Endothelial cell (in vitro differentiated cells): ENCODE data around the gene TP63. TPM values are rescaled to one million over a fixed set of nuclear protein-coding genes. Genes with fewer than 3 reads are reported as not detected.

Experiments
- DNase-seq: peaks from one replicate; pipeline ENCODE4 v3.0.0; 2021; ENCODE audit warnings: low spot score
- H3K27ac Mint-ChIP-seq: one replicate; pipeline ENCODE4 v1.8.0; 2021; ENCODE audit warnings: mixed read lengths, inconsistent platforms; ENCODE audit not compliant: unreplicated experiment
- H3K27me3 Mint-ChIP-seq: one replicate; pipeline ENCODE4 v1.8.0; 2021; ENCODE audit warnings: mild to moderate bottlenecking, moderate library complexity, mixed read lengths, inconsistent platforms; ENCODE audit not compliant: unreplicated experiment
- H3K36me3 Mint-ChIP-seq: one replicate; pipeline ENCODE4 v1.8.0; 2021; ENCODE audit warnings: mild to moderate bottlenecking, low read depth, mixed read lengths, inconsistent platforms; ENCODE audit not compliant: unreplicated experiment
- H3K4me1 Mint-ChIP-seq: one replicate; pipeline ENCODE4 v1.8.0; 2021; ENCODE audit warnings: mild to moderate bottlenecking, mixed read lengths, inconsistent platforms; ENCODE audit not compliant: unreplicated experiment
- H3K4me3 Mint-ChIP-seq: one replicate; pipeline ENCODE4 v1.8.0; 2021; ENCODE audit warnings: mild to moderate bottlenecking, mixed read lengths, inconsistent platforms; ENCODE audit not compliant: unreplicated experiment
- H3K9me3 Mint-ChIP-seq: one replicate; pipeline ENCODE4 v1.8.0; 2021; ENCODE audit warnings: mixed read lengths, inconsistent platforms; ENCODE audit not compliant: unreplicated experiment
- CTCF ChIP-seq: fragments of 200-600 bp; sonication (generic); IDR thresholded peaks from one replicate; pipeline ENCODE4 v1.5.0; 2021; ENCODE audit warnings: antibody characterized with exemption; ENCODE audit not compliant: unreplicated experiment
- total RNA-seq: library from RNA; stranded (reverse); fragmentation: NEBNext Ultra II Directional; extraction: Animal tissue kit (Norgen Biotek cat#: 25700); gene quantifications from one replicate; pipeline ENCODE4 v1.2.1, GENCODE V29; 2021; ENCODE audit not compliant: unreplicated experiment

The TP63 gene
- total RNA-seq, 1 donor from 2014 or later, result 1.0 TPM

GRCh38 chr3:189800436-189800835, 169.2 kb downstream of the TP63 start:
- no peaks in the 10 kb centered on the region for H3K36me3 Mint-ChIP-seq
- H3K4me1 Mint-ChIP-seq, result peaks cover 18% of the 10 kb centered on the region
- no peak for TF ChIP-seq CTCF
- no peak overlapping the region for H3K4me3 Mint-ChIP-seq
- no peak for DNase-seq
- H3K27me3 Mint-ChIP-seq, result no peaks in the 10 kb centered on the region
- H3K27ac Mint-ChIP-seq, result no peak overlapping the region
- no peaks in the 10 kb centered on the region for H3K9me3 Mint-ChIP-seq

GRCh38 chr3:189803254-189803653, 172.1 kb downstream of the TP63 start:
- H3K27ac Mint-ChIP-seq, result no peak overlapping the region
- TF ChIP-seq CTCF, result no peak
- no peaks in the 10 kb centered on the region for H3K9me3 Mint-ChIP-seq
- H3K36me3 Mint-ChIP-seq, result no peaks in the 10 kb centered on the region
- DNase-seq, result no peak
- no peaks in the 10 kb centered on the region for H3K27me3 Mint-ChIP-seq
- no peak overlapping the region for H3K4me3 Mint-ChIP-seq
- peaks cover 14% of the 10 kb centered on the region for H3K4me1 Mint-ChIP-seq

- TF ChIP-seq CTCF, result no peak
- Mint-ChIP-seq H3K4me3 (no peak overlapping the region), H3K9me3 (no peaks in the 10 kb centered on the region), H3K4me1 (peaks cover 13% of the 10 kb centered on the region), H3K27ac (no peak overlapping the region), H3K27me3 (no peaks in the 10 kb centered on the region), H3K36me3 (no peaks in the 10 kb centered on the region)
- DNase-seq, result no peak
Observed at GRCh38 chr3:189805375-189806067, 174.3 kb downstream of the TP63 start.

GRCh38 chr3:189806171-189806951, 175.2 kb downstream of the TP63 start:
- Mint-ChIP-seq H3K4me1 (peaks cover 13% of the 10 kb centered on the region), H3K9me3 (no peaks in the 10 kb centered on the region), H3K36me3 (no peaks in the 10 kb centered on the region), H3K27me3 (no peaks in the 10 kb centered on the region), H3K4me3 (no peak overlapping the region), H3K27ac (no peak overlapping the region)
- TF ChIP-seq CTCF, result no peak
- DNase-seq, result peak; percentile 10
